Islet of Langerhans (tissue), 1 donor: ENCODE results near the gene C6orf163.

Experiments
- FAIRE-seq: peaks from one replicate; lab custom pipeline; 2011; peaks lifted over from hg19 to GRCh38; lab: Jason Lieb, UNC

The C6orf163 gene

DNA sequence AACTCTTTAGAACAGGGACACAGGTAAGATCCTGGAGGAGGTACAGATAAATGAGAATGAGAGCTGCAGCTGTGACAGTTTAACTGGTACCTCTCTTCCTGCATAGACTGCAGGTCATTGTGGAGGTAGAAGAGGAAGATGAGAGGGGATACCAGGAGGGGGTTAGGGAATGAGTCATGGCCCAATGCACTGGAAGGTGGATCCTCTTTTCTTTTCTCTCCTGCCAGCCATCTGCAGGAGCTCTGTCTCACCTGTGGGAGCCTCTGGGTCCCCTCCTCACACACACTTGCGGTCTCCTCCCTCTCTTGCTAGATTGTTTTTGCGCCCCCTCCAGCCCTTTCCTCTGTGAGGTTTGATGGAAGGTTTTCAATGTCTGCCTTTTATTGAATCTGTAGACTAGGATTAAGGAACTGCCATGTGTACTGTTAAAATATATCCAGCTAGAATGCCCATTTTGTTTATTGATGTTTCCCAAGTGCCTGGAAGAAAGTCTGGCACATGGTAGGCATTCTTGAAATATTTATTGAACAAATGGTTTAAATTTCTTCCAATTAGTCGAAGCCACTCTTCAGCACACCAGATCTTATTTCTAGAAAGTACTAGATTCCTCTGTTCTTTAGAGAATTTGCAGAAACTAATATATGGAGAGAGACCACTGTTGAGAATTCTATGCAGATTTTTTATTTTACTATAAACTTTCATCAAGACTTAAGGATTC, 13.0 kb downstream of the C6orf163 start:
- FAIRE-seq: no peak

DNA sequence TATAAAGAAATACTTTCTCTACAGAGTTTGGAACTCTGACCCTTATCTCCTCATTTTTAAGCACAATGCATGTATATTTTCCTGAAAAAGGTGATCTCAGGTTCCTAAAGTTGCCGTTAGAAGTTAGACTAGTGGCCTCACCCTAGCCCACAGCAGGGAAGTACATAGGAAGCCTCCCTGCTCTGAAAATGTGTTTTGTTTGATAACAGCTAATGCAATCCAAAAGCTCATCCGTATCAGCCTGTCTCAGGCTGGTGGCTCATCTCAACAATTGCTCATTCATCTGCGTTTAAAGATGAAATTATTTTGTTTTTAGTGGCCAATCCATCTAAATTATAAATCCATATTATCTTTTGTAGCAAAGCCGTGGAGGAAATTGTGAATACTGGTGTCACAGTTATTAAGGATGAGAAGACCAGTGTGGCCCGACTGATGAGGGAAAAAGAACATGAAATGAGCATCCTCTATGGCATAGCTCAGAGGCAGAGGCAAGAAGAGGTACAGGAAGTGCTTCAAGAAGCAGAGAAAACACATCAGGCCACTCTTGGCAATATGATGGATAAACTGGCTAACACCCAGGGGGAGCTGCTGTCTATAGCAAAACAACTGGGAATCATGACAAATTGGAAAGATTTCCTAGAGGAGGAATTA, 20.1 kb downstream of the C6orf163 start:
- FAIRE-seq: no peak

DNA sequence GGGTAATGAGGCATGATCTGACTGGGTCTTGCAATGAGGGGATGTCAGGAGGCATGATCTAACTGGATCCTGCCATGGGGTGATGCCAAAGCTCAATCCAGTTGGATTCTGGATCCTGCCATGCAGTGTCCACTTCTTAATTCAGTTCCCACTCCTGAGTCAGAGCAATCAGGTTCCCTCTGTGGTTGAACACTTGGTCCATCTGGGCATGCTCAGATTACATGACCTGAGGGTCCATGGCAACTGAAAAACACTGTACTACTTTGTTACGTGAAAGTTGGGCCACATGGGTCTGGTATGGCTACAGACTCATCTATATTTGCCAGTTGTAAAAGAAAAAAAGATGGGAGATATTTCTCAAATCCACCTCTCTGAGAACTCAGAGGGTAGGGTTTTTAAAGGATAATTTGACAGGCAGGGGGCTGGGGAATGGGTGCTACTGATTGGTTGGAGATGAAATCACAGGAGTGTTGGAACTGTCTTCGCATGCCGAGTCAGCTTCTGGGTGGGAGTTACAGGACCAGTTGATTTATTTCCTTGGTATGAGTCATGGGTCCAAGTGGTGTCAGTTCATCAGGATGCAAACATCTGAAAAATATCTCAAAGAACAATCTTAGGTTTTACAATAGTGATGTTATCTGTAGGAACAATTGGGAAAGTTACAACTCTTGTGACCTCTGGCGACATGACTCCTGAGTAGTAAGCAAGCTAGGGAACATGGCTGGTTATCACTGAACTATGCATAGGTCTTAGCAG, 21.6 kb downstream of the C6orf163 start:
- no peak for FAIRE-seq

DNA sequence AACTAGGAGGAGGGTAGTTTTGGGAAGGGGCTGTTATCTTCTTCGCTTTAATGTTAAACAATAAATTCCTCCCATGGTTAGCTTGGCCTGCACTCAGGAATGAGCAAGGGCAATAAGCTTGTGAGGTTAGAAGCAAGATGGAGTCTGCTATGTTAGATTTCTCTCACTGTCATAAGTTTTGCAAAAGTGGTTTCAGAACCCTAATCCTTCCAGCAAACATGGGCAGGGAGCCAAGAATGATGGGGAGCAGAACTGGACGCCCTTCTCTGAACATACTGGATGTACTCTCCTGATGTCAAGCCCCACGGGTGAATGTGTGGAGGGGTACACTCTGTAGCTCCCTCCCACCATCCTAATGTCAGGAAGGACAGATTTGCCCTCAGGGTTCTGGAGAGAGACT, 22.3 kb downstream of the C6orf163 start:
- FAIRE-seq: no peak

DNA sequence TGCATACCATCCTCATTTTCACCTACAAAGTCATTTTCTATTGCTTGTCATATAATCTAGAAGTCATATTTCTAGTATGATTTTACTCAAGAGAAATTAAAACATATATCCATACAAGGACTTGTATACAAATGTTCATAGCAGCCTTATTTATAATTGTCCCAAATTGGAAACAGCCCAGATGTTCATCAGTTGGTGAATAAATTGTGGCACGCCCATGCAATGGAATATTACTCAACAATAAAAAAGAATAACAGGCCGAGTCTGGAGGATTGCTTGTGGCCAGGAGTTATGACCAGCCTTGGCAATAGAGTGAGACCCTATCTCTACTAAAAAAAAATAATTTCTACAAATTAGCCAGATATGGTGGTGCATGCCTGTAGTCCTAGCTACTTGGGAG, 28.8 kb downstream of the C6orf163 start:
- FAIRE-seq: no peak

DNA sequence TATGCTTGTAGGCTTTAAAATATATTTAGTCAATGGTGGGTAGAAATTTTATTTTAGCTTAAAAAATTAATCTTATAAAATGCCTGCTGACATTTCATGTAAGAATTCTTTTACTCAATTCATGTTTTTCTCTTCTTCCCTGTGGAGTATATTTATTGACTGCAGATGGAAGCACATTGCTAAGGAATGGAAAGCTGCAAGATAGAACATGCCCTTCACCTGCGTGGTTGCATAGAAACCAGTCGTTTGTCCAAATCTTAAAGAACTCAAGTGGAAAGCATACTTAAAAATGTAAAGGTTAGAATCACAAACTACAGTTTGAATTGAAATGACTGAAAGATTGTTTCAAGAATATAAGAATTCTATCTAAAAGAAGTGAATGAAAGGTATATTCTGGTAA, 30.7 kb downstream of the C6orf163 start:
- FAIRE-seq: no peak

DNA sequence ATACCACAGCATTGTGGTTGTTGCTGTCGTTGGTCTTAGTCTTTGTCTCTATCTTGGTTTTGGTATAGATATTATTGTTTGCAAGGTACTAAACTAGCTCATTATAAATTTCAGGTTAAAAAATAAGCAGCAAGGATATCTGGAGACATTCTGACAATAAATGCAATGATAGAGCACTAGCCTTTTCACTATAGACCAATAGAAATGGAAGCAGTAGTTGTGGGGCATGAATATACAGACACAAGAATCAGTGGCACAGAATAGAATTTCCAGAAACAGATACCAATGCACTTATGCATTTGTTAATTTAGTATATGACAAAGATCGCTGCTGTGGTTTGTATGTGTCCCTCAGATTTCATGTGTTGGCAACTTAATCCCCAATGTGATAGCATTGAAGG, 32.0 kb downstream of the C6orf163 start:
- no peak for FAIRE-seq

DNA sequence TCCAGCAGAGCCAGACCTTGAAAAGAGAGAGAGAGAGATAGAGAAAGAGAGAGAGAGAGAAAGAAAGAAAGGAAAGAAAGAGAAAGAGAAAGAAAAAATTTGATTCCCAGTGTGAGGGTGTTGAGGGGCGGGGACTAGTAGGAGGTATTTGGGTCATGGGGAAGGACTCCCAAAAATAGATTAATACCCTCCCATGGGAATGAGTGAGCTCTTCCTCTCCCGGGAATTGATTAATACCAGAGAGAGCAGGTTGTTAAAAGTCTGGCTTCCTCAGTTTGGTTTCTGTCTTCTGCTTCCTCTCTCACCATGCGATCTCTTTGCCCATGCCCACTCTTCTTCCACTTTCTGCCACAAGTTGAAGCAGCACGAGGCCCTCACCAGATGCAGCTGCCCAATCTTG, 34.3 kb downstream of the C6orf163 start:
- FAIRE-seq: no peak

DNA sequence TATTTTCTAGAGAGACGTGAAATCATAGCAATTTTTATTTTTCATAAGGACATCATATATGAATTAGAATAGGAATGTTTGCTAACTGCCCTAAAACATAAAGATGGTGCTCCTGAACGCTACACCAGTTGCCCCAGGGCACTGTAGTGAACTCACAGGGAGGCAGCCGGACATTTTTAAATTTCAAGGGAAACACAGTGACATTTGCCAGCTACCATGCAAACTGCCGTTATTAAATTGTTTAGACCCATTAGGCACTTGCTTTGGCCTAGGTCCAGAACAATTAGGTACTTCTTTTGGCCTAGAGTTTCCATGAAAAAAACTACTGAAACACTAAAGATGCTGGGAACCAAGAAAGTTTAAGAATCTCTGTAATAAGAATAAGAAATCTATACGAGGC, 38.2 kb downstream of the C6orf163 start:
- no peak for FAIRE-seq

DNA sequence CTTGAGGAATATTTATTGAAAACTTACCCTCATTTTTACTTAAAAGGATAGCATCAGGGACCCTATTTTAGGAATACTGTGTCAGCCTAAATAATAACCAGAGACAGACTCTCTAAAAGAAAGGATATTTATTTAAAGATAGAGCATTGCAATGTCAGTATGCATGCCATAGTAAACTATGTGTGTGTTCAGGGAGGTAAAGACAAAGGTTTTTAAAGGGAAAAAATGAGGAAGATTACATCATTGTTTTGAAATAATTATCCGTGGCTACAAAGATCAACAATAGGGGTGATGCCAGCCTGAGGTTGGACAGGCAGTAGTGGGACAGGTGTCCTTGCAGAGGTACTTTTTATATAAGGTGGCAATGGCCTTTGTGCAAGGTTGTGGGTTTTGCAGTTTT, 39.4 kb downstream of the C6orf163 start:
- no peak for FAIRE-seq

DNA sequence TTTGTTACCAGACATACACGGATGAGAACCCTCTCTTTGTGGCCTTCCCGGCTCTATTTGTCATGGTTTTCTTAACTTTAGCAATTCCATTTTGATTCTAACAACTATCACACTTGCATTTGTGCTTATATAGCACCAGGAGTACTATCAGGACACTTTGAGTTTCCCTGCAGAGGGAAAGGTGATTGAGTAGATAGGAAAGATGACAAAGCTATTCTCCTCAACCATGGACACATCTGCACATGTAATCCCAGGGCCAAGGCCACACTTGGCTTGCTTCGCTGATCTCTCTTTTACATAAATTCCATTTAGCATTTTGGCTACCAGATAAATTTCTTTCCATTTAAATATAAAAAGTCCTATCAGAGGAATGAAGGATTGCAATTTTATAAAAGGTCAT, 39.8 kb downstream of the C6orf163 start:
- FAIRE-seq: no peak

DNA sequence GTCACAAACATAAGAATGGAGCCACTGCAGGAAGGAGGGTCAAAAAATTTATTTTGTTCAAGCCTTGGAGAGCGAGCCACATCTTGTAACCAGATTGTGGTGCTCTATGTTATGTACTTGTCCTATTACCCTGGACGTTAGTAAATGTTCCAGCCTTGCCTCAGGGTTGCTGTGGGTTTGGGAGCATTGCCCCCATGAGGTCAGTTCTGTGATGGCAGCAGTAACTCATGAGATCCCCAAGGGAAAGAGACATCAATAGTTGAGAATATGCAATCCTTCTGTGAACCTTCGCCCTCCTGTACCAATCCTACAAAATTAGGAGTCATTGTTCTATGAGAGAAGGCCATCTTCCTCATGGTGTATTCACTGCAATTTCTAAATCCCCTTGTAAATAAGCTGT, 46.7 kb downstream of the C6orf163 start:
- FAIRE-seq: no peak

DNA sequence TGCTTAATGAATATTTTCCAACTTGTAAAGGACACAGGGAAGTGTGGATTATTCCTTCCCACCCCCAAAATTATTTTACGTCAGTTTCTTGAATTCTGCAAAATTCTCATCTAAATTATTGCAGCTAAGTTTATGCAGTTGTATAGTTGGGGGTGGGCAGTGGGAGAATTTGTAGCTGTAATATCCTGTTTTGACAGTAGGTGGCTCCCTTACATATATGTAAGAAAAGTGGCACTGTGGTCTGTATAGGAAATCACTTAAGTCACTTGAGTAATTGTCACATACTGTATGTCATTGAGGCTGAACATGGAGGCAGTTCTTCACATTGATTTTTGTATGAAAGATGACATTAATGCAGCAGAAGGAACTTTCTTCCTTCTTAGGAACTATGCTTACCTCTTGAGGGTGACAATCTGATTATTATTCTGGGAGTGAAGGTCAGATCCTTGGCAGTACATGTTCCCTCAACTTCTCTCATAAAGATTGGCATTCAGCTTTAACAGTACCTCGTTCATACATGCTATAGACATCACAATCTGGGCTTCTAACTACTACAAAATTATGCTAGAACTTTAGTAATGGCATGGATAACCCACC, 48.5 kb downstream of the C6orf163 start:
- peak; percentile 95 for FAIRE-seq

DNA sequence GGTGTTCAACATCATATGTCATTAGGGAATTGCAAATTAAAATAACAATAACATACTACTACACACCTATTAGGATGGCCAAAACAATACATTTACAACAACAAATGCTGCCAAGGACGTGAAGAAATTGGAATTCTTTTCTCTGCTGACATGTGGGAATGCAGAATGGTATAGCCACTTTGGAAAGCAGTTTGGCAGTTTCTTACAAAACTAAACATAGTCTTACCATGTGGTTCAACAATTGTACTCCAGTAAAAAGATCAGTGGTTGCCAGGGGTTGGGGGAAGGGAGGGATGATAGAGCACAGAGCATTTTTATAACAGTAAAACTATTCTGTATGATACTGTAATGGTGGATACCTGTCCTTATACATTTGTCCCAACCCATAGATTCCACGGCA, 50.8 kb downstream of the C6orf163 start:
- FAIRE-seq: no peak

DNA sequence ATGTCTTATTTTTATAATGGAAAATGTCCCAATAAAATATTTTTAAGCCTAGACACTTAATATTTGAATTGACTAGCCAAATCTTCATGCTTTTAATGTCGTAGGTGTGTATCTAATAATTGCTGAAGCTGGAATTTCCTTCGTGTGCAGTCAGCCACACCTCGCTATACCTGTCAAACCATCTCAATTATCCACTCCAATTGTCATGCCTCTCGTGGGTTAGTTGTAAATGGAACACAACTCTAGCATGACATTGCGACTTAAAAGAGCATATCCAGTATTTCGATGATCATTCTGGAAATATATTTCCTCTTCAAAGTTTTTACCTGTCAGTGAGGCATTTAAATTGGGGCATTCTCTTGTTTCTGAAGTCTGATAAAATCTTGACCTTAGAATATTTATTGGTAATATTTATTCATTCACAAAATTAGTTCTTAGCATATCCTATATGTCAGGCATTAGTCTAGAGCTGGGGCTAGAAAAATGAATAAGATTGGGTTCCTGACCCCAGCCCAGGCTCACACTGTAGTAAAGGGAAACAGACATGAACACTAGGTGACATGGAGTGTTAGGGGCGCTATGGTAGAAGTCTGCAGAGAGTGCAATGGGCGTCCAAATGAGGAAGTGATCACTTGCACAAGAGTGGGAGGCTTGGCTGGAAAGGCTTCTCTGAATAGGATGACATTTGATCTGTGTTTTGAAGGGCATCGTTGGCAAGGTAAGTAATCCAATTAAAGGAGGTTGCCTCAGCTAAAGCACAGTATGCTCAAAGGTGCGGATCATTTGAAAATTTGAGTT, 52.2 kb downstream of the C6orf163 start:
- no peak for FAIRE-seq

DNA sequence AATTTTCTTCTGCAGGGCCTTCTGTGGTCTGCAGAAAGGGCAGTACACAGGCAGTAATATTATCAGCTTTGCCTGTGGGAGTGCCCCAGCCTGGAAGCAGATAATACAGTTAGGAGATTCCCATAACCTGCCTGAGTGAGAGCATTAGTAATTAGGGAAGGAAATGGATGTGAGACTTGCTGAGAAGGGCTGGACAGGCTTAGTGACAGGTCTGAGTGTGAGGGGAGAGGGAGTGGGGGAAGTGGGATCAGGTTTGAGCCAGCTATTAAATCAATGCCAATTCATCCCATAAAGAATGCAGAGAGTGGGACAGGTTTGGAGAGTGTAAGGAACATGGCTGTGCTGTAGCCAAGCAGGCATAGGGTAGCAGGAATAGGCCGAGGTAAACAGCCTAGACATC, 53.0 kb downstream of the C6orf163 start:
- FAIRE-seq: no peak

DNA sequence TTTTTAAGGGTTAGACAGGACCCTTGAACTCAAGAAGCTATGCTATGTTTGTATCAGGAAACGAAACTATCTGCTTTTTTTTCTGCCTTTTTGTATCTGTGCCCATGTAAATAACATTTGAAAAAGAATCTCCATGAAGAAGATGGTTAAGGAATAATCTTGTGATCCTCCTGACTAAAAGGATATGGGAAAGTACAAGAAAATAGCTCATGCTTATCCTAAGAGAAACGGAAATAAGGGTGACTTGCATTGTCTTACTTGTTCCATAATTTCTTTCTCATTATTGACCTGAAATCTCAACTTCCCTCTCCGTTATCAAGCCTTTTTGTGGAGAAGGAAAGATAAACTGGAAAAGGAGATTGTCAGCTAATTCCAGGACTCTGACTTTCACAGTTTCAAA, 57.2 kb downstream of the C6orf163 start:
- no peak for FAIRE-seq

DNA sequence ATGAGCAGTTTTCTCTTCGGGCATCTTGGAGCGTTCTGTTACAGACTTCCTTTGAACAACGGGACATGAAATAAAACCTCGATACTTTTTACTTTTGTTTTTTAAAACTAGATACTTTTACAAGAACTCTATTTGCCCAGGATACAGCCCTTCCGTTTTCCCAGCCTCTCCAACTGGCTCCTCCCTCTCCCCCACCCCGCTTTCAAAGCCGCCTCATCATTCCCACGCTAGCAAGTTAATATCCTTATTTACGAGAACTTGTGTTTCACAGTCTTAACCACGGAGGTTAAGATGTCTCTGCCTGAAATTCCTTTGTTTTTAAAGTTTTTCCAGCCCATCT, 62.9 kb downstream of the C6orf163 start:
- no peak for FAIRE-seq

DNA sequence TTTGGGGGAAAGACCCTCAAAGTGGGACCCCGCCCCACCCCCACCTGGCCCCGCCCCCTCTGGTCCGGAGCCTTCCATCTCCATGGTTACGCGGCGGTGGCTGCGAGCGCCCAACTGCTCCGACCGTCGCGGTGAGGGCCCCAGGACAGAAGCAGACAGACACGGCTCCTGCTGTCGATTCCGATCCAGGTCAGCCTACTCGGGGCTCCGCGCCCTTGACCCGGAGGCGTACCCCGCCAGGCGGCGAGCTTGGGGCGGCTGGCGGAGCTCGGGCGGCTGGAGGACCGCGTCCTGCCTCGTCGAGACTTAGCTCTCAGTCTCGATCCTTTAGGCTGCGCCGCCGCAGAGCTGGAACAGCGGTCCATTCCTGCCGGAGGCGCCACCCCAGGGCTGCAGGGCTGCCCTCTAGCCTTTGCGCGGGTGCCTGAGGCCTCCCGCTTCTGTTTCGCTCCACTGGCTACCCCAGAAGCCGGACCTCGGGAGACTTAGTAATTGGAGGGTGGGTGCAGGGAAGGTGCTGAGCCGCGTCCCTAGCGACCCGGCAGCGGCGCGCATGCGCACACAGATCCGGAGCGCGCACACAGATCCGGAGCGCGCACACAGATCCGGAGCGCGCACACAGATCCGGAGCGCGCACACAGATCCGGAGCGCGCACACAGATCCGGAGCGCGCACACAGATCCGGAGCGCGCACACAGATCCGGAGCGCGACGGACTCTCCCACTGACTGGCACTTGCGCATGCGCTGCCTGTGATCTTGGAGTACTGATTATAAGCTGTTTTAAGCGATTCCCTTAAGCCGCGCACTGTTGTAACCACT, 63.5 kb downstream of the C6orf163 start, which contains the start of gene CFAP206:
Gene CFAP206, plus strand, starts transcription at position 72 of the 820 bp plus-strand sequence. CDS start 1,868 bp downstream, outside the sequence.
- no peak for FAIRE-seq

DNA sequence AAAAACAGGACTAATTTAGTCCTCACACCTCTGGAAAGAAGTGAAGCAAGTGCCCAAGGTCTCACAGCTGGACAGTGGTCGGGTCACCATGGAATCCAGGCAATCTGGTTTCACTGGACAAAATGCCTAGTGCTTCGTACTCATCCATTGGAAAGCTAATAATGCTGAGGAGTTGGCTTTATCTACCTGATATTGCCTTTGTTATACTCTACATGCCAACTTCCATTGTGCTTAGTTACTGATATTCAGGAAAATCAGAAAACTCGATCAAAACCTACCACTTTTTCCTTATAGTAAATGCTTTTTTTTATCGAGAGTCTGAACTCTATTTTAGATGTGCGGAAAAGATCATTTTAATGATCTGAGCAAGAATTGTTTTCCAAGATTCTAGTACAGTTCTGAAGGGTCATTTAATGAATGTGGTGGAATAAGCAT, 64.1 kb downstream of the C6orf163 start:
- no peak for FAIRE-seq
